Aorta (tissue), 5 donors: ENCODE results near the gene ULBP2. TPM values are rescaled to one million over a fixed set of nuclear protein-coding genes. Genes with fewer than 3 reads are reported as not detected.

Source experiments
- ATAC-seq: fragments of 200-7000 bp; cut with Tn5 transposase; one replicate; pipeline ENCODE4 v1.9.1; 2022; ENCODE audit warnings: moderate library complexity; ENCODE audit not compliant: low FRiP score
- DNase-seq, 2 donors: peaks; one replicate each; pipeline ENCODE4 v3.0.0-alpha.2; 2020
- H3K27ac ChIP-seq, 2 donors: one replicate each; pipeline ENCODE4 v1.5.1; 2013; ENCODE audit warnings: low read length in 2 of 2, mild to moderate bottlenecking in 2 of 2, moderate library complexity in 2 of 2, control low read depth in 1 of 2, inconsistent platforms in 1 of 2, low read depth in 1 of 2
- H3K27me3 ChIP-seq, 2 donors: one replicate each; pipeline ENCODE4 v1.6.1; 2013; ENCODE audit warnings: control low read depth in 1 of 2, low read length in 1 of 2, mild to moderate bottlenecking in 1 of 2, moderate library complexity in 1 of 2; ENCODE audit not compliant: insufficient read depth in 2 of 2, control insufficient read depth in 1 of 2
- H3K36me3 ChIP-seq, 2 donors: one replicate each; pipeline ENCODE4 v1.6.1; 2013; ENCODE audit warnings: control low read depth in 1 of 2, low read length in 1 of 2, mild to moderate bottlenecking in 1 of 2; ENCODE audit not compliant: insufficient read depth in 2 of 2, control insufficient read depth in 1 of 2
- H3K4me1 ChIP-seq, 2 donors: one replicate each; pipeline ENCODE4 v1.6.1; 2013; ENCODE audit warnings: low read length in 2 of 2, control low read depth in 1 of 2, mild to moderate bottlenecking in 1 of 2, moderate library complexity in 1 of 2; ENCODE audit not compliant: insufficient read depth in 2 of 2, control insufficient read depth in 1 of 2
- H3K4me3 ChIP-seq, 2 donors: one replicate each; pipeline ENCODE4 v1.5.1; 2013; ENCODE audit warnings: low read length in 2 of 2, control low read depth in 1 of 2, mild to moderate bottlenecking in 1 of 2
- H3K9me3 ChIP-seq: one replicate; pipeline ENCODE4 v1.6.1; 2013; ENCODE audit warnings: mild to moderate bottlenecking, low read length; ENCODE audit not compliant: control insufficient read depth
- WGBS, 2 donors: extraction: QIAGEN DNeasy Blood & Tissue Kit; methylation state at CpG; one replicate each; pipeline ENCODE4 v1.1.7; 2013; 5-methylcytosine and 5-hydroxymethylcytosine counted together
- intact Hi-C, 2 donors: fragments of 100-400 bp; cut with DNase I; formaldehyde crosslinking; loops; one replicate each; pipeline versions ENCODE4 v1.14.2 to v1.15.0; 2022
- polyA plus RNA-seq, 2 donors: library from polyadenylated mRNA; stranded (reverse); fragments of 200-250 nt; gene quantifications; one replicate each; pipeline ENCODE4 v1.2.3, GENCODE V29; 2013
- total RNA-seq, 2 donors: library from RNA; stranded (reverse); fragmentation: NEBNext Ultra II Directional; extraction: Animal tissue kit (Norgen Biotek cat#: 25700); gene quantifications; one replicate each; pipeline ENCODE4 v1.2.1, GENCODE V29; 2021
- donor health status: healthy with polysubstance abuse.
- donor health status: Bipolar disorder and iron deficiency.
- donor health status: DM: no; HTN: no; CAD: no.
- donor health status: DM: no; HTN: no; CAD: no.
- donor health status: DM: yes; HTN: yes; CAD: no.

Gene ULBP2
- total and polyA plus RNA-seq, 4 donors = 0.36 to 0.68 (median 0.66) TPM; not detected in 1

GRCh38 chr6:149995971-149996370 is 54.2 kb downstream of the ULBP2 start:
- Histone ChIP-seq H3K36me3 (no peaks in the 10 kb centered on the region), H3K4me1 (no peaks in the 10 kb centered on the region), H3K9me3 (peaks cover 2% of the 10 kb centered on the region), H3K27me3 (peaks cover 0 to 2% of the 10 kb centered on the region in 2 donors), H3K4me3 (no peak overlapping the region), H3K27ac (no peak overlapping the region)
- DNase-seq = no peak
- no peak for ATAC-seq
- WGBS, 2 donors = 91 to 93% methylated on average over 7 of the region's 7 CpGs
- intact Hi-C loops = no loop called here

Other genes with a start within 250 kb of the ULBP2 start
- 10 to 100 TPM; 31.5 to 39.2 TPM for gene LATS1, start 223.9 kb upstream of the ULBP2 start, total RNA-seq
- 1 to 10 TPM; 5.4 to 7.0 TPM for gene LATS1, start 223.9 kb upstream of the ULBP2 start, polyA plus RNA-seq
- 10 to 100 TPM; 28.6 to 32.1 TPM for gene NUP43, start 195.5 kb upstream of the ULBP2 start, total RNA-seq
- 10 to 100 TPM in 1 of 2 donors, 1 to 10 TPM in 1; 3.6 to 10.6 TPM for gene NUP43, start 195.5 kb upstream of the ULBP2 start, polyA plus RNA-seq
- gene PCMT1, start 192.3 kb upstream of the ULBP2 start, total RNA-seq = 10 to 100 TPM; 48.4 to 55.9 TPM
- gene PCMT1, start 192.3 kb upstream of the ULBP2 start, polyA plus RNA-seq = 10 to 100 TPM; 51.9 to 72.1 TPM
- 10 to 100 TPM; 24.4 to 35.3 TPM for gene LRP11, start 77.7 kb upstream of the ULBP2 start, total RNA-seq
- 10 to 100 TPM in 1 of 2 donors, under 1 TPM in 1; 0.63 to 13.3 TPM for gene LRP11, start 77.7 kb upstream of the ULBP2 start, polyA plus RNA-seq
- under 1 TPM; 0.18 to 0.65 TPM for gene RAET1E, start 43.9 kb upstream of the ULBP2 start, total RNA-seq
- 1 to 10 TPM in 1 of 2 donors, not detected in 1; 1.7 TPM for gene RAET1E, start 43.9 kb upstream of the ULBP2 start, polyA plus RNA-seq
- under 1 TPM in 1 of 2 donors, not detected in 1; 0.99 TPM for gene RAET1G, start 18.9 kb upstream of the ULBP2 start, total RNA-seq
- under 1 TPM in 1 of 2 donors, not detected in 1; 0.64 TPM for gene RAET1G, start 18.9 kb upstream of the ULBP2 start, polyA plus RNA-seq
- gene ULBP1, start 21.9 kb downstream of the ULBP2 start, total RNA-seq = under 1 TPM in 1 of 2 donors, not detected in 1; 0.13 TPM
- gene ULBP1, start 21.9 kb downstream of the ULBP2 start, polyA plus RNA-seq = under 1 TPM in 1 of 2 donors, not detected in 1; 0.38 TPM
- gene RAET1L, start 83.5 kb downstream of the ULBP2 start, total RNA-seq = not detected
- gene RAET1L, start 83.5 kb downstream of the ULBP2 start, polyA plus RNA-seq = not detected
- gene ULBP3, start 127.1 kb downstream of the ULBP2 start, total RNA-seq = under 1 TPM; 0.39 to 0.75 TPM
- under 1 TPM in 1 of 2 donors, not detected in 1; 0.41 TPM for gene ULBP3, start 127.1 kb downstream of the ULBP2 start, polyA plus RNA-seq
- gene PPP1R14C, start 201.0 kb downstream of the ULBP2 start, total RNA-seq = under 1 TPM; 0.18 to 0.58 TPM
- 1 to 10 TPM in 1 of 2 donors, under 1 TPM in 1; 0.38 to 2.8 TPM for gene PPP1R14C, start 201.0 kb downstream of the ULBP2 start, polyA plus RNA-seq